Neutrophil (primary cell): Measurements from ENCODE around the gene HOXB8.

ENCODE experiments used
- H3K27ac ChIP-seq: fragments of 200-600 bp; sonication (generic); 2 replicates; pipeline ENCODE4 v1.5.1; 2016; ENCODE audit warnings: mild to moderate bottlenecking, moderate library complexity
- H3K27me3 ChIP-seq: fragments of 200-600 bp; sonication (generic); 2 replicates; pipeline ENCODE4 v1.6.0; 2016; ENCODE audit warnings: mild to moderate bottlenecking
- H3K36me3 ChIP-seq: fragments of 200-600 bp; sonication (generic); 2 replicates; pipeline ENCODE4 v1.5.1; 2017
- H3K4me1 ChIP-seq, 2 experiments: fragments of 200-600 bp in 1 of 2; sonication (generic) in 1 of 2; 1 replicate in 1 of 2; 2 replicates in 1 of 2; pipeline versions ENCODE4 v1.5.1 to v1.6.1; 2013 to 2016; ENCODE audit warnings: low read depth in 1 of 2, low read length in 1 of 2, mild to moderate bottlenecking in 1 of 2, moderate library complexity in 1 of 2; ENCODE audit not compliant: control insufficient read depth in 1 of 2, insufficient read depth in 1 of 2
- H3K4me3 ChIP-seq, 2 experiments: fragments of 200-600 bp in 1 of 2; sonication (generic) in 1 of 2; 1 replicate in 1 of 2; 2 replicates in 1 of 2; pipeline ENCODE4 v1.5.1; 2013 to 2016; ENCODE audit warnings: low read depth in 1 of 2, low read length in 1 of 2, mild to moderate bottlenecking in 1 of 2, moderate library complexity in 1 of 2
- H3K9me3 ChIP-seq: fragments of 200-600 bp; sonication (generic); 2 replicates; pipeline ENCODE4 v1.5.1; 2016
- TF ChIP-seq, protein P1 (sequence below): fragments of 200-600 bp; sonication (generic); IDR thresholded peaks from 2 replicates; pipeline ENCODE4 v1.5.1; 2016; ENCODE audit warnings: antibody characterized with exemption

HOXB8 gene

DNA sequence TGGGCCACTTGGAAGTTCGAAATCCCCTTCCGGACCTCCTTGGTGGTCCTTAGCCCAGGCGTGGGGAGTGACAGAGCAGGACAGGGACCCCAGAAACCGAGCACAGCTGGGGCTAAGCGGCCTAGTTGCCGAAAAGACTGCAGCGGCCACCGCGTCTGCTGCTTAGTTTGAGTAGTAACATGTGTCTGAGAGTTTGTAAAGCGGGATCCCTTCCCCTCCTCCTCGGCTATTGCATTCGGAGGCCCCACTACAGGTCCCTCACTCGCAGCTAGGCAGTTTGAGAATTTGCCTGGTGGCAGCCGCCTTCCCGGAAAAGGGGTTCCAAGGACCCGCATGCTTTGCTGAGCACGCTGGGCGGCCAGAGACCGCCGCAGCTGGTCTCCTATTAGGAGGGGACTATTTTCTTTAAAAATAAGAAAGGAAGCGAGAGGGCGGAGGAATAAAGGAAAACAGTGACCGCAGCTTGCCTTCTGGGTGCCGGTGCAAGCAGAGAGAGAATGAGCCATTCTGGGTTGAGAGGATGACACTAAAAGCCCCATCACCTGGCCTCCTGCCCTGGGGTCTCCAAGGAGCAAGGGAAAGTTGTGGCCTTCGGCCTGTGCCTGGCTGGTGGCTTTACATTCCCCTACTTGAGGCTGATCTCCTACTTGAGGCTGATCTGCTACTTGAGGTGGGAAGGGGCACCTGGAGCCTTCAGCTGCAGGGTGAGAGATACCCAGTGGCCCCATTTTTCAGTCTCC lies 20.4 kb downstream of the HOXB8 start:
- H3K36me3 ChIP-seq: no peaks in the 10 kb centered on the region
- H3K9me3 ChIP-seq: no peaks in the 10 kb centered on the region
- H3K27ac ChIP-seq: no peak overlapping the region
- TF ChIP-seq, protein P1, sequence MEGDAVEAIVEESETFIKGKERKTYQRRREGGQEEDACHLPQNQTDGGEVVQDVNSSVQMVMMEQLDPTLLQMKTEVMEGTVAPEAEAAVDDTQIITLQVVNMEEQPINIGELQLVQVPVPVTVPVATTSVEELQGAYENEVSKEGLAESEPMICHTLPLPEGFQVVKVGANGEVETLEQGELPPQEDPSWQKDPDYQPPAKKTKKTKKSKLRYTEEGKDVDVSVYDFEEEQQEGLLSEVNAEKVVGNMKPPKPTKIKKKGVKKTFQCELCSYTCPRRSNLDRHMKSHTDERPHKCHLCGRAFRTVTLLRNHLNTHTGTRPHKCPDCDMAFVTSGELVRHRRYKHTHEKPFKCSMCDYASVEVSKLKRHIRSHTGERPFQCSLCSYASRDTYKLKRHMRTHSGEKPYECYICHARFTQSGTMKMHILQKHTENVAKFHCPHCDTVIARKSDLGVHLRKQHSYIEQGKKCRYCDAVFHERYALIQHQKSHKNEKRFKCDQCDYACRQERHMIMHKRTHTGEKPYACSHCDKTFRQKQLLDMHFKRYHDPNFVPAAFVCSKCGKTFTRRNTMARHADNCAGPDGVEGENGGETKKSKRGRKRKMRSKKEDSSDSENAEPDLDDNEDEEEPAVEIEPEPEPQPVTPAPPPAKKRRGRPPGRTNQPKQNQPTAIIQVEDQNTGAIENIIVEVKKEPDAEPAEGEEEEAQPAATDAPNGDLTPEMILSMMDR: no peak
- H3K4me1 ChIP-seq: peaks cover 6 to 20% of the 10 kb centered on the region in 2 experiments
- H3K4me3 ChIP-seq: no peak overlapping the region
- H3K27me3 ChIP-seq: peaks cover 100% of the 10 kb centered on the region

DNA sequence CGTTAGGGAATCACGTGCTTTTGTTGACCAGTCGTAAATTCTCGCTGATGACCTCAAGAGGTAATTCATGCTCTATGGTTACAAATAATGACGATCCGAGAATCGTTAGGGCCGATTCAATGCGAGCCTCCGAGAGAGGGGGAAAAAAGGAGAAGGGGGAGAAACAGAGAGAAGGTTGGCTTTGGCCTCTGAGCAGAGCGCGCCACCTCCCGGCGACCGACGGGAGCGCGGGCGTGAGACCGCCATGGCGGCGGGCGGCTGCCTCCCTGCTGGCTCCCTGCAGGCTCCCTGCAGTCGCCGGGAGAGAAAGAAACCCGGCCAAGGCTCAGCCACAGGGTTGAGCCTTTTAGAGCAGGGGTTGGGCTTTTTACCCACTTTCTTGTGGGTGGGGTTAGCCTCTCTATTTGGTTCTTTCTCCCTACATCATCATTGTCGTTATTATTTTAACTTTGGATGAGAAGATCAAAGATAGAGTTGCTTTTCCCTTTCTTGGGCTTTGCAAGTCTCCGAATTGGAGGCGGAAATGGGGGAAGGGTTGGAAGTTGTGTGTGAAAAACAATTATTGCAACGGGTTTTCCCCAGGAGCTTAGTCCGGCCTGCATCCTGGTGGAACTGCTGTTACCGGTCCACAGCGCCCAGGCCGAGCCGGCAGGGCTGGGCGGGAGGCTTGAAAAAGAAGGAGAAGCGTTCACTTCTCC lies 21.1 kb downstream of the HOXB8 start:
- TF ChIP-seq, protein P1: no peak
- Histone ChIP-seq H3K9me3 (no peaks in the 10 kb centered on the region), H3K4me1 (peaks cover 6 to 20% of the 10 kb centered on the region in 2 experiments), H3K27ac (no peak overlapping the region), H3K36me3 (no peaks in the 10 kb centered on the region), H3K4me3 (no peak overlapping the region), H3K27me3 (peaks cover 100% of the 10 kb centered on the region)

DNA sequence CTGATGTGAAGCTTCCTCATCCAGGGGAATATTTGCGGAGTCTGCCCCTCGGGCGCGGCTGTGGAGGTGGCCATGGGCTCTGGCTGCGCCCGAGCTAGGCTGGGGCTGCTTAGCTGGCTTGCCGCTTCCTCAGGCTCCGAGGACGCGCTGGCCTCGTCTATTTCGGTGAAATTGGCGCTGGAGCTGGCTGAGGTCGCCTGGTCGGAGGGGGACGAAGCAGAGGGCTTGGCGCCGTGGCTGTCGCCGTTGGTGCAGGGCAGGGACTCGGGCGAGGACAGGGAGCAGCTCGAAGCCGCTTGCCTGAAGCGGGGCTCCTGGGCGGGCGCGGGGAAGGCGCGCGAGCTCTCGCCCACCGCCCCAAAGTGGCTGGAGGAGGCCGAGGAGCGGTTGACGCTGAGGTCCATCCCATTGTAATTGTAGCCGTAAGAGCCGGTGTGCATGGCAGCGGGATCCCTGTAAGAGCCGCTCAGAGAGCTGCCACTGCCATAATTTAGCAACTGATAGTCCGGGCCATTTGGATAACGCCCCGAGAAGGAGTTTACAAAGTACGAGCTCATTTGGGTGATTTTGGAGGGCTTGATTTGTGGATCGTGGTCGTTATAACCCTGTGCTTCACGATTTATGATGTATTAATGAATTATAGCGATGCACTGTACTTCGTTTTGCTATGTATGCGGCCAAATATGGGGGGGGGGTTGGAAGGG lies 21.8 kb downstream of the HOXB8 start, which contains the start of gene HOXB5:
TSS of gene HOXB5 (minus strand) at position 654 of the 704 bp plus-strand sequence. CDS start at position 557, 97 bp downstream.
- Histone ChIP-seq H3K36me3 (no peaks in the 10 kb centered on the region), H3K27me3 (peaks cover 100% of the 10 kb centered on the region), H3K4me3 (no peak within 1 kb of the TSS), H3K27ac (no peak within 1 kb of the TSS), H3K9me3 (no peaks in the 10 kb centered on the region), H3K4me1 (peaks cover 6 to 20% of the 10 kb centered on the region in 2 experiments)
- TF ChIP-seq, protein P1: no peak

DNA sequence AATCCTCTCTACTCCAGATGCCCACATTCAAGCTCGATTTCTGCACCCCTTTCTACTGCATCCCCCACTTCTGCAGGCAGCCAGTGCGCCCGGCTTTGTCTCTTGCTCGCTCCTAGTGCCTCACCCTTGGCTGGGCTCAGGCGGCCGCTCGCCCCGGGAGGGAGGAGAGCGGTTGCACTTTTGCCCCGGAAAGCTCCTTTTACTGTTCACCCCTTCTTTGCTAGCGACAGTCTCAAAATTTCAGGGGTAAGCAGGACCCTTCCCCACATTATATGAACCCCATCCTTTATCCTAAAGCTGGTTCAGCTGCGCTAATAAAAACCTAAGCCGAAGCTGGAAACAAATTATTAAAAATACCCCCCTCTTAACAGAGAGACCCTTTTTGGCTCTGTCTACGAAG lies 22.5 kb downstream of the HOXB8 start:
- peaks cover 100% of the 10 kb centered on the region for H3K27me3 ChIP-seq
- no peaks in the 10 kb centered on the region for H3K36me3 ChIP-seq
- H3K4me3 ChIP-seq: no peak overlapping the region
- H3K9me3 ChIP-seq: no peaks in the 10 kb centered on the region
- no peak overlapping the region for H3K27ac ChIP-seq
- TF ChIP-seq, protein P1: no peak
- H3K4me1 ChIP-seq: peaks cover 6 to 15% of the 10 kb centered on the region in 2 experiments

DNA sequence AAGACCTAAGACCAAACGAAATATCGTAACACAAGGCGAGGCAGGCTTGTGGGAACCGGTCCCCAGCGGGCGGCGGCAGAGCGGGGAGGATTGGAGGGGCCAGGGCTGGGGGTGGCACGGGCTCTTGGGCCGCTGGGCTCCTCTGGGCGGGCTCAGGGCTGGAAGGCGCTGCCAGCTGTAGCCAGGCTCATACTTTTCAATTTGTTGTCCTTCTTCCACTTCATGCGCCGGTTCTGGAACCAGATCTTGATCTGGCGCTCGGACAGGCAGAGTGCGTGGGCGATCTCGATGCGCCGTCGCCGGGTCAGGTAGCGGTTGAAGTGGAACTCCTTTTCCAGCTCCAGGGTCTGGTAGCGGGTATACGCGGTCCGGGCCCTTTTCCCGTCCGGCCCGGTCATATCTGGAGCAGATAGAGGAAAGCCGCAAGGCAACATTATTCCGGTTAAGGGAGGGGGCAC lies 23.0 kb downstream of the HOXB8 start:
- Histone ChIP-seq H3K4me3 (no peak overlapping the region), H3K27me3 (peaks cover 100% of the 10 kb centered on the region), H3K9me3 (no peaks in the 10 kb centered on the region), H3K36me3 (no peaks in the 10 kb centered on the region), H3K27ac (no peak overlapping the region), H3K4me1 (peaks cover 3 to 13% of the 10 kb centered on the region in 2 experiments)
- TF ChIP-seq, protein P1: no peak
